ENCODE measurements around the gene PLB1. TPM values are rescaled to one million over a fixed set of nuclear protein-coding genes. Genes with fewer than 3 reads are reported as not detected.

PLB1 gene
- total and polyA plus RNA-seq, 9 of the 15 experiments (the other 6 are each of a cell fraction or from before 2014, with no cell fraction given): 0.01 to 0.09 (median 0.07) TPM; not detected in 2

DNA sequence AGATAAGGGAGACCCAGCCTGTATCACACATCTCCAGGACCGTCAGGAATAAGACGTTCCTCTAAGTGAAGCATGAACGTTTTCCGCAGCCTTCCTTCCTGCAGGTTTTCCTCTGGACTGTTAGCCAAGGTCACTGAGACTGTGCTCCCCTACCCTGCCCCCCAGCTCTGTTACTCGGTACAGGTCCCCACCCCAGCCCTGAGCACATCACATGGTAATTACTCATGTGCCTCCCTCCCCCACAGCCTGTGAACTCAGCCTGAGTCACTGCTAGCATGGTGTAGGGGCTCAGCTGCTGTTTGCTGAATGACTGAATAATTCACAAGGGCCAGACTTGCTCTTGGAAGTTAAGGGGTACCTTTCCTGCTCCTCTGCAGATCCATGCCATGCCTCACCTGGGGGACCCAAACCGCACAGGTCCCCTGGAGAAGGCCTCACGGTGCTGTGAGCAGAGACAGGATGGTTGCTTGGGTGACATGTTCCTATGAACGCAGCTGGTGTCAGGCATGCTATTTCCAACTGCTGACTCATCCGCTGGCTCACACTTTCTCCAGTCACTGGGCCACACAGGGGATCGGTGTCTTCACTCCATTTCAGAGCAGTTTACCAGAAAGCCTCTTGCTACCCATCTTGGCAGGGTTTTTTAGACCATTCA is 88.2 kb downstream of the PLB1 start (continued):
- TF ChIP-seq, protein P1, sequence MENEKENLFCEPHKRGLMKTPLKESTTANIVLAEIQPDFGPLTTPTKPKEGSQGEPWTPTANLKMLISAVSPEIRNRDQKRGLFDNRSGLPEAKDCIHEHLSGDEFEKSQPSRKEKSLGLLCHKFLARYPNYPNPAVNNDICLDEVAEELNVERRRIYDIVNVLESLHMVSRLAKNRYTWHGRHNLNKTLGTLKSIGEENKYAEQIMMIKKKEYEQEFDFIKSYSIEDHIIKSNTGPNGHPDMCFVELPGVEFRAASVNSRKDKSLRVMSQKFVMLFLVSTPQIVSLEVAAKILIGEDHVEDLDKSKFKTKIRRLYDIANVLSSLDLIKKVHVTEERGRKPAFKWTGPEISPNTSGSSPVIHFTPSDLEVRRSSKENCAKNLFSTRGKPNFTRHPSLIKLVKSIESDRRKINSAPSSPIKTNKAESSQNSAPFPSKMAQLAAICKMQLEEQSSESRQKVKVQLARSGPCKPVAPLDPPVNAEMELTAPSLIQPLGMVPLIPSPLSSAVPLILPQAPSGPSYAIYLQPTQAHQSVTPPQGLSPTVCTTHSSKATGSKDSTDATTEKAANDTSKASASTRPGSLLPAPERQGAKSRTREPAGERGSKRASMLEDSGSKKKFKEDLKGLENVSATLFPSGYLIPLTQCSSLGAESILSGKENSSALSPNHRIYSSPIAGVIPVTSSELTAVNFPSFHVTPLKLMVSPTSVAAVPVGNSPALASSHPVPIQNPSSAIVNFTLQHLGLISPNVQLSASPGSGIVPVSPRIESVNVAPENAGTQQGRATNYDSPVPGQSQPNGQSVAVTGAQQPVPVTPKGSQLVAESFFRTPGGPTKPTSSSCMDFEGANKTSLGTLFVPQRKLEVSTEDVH (IDR thresholded peaks at IDR 0.05; ENCODE audit: low read depth, partially characterized antibody): no peak
- TF ChIP-seq RBM25 (IDR thresholded peaks at IDR 0.05; ENCODE audit: low read depth, low read length, severe bottlenecking) (no peak), NR3C1 (CRISPR knock-in tag; IDR thresholded peaks at IDR 0.05) (no peak), ZNF584 (CRISPR knock-in tag; IDR thresholded peaks at IDR 0.05; ENCODE audit: low read depth) (peak; percentile 91), ZKSCAN1 (IDR thresholded peaks at IDR 0.05; ENCODE audit: low read depth, low read length) (no peak), LARP7 (IDR thresholded peaks at IDR 0.05) (no peak), ZNF217 (CRISPR knock-in tag; IDR thresholded peaks at IDR 0.05) (no peak), SNIP1 (IDR thresholded peaks at IDR 0.05; ENCODE audit: low read depth) (no peak), HLTF (IDR thresholded peaks at IDR 0.05) (0 out of 2 replicates have a peak, but pooled peaks have one; percentile 37), RBBP5 (IDR thresholded peaks at IDR 0.05; ENCODE audit: borderline replicate concordance, insufficient read depth, low read length, poor library complexity, severe bottlenecking) (peak; percentile 91), DACH1 (IDR thresholded peaks at IDR 0.05; ENCODE audit: partially characterized antibody) (peak; percentile 92), FUS (optimal IDR thresholded peaks at IDR 0.05; ENCODE audit: low read depth, low read length) (no peak), EZH2 (IDR thresholded peaks at IDR 0.05; ENCODE audit: borderline replicate concordance, low read depth, low read length) (no peak), SLC30A9 (CRISPR knock-in tag; IDR thresholded peaks at IDR 0.05) (no peak), EP300 (IDR thresholded peaks at IDR 0.05; ENCODE audit: low read length) (peak; percentile 84), YBX1 (IDR thresholded peaks at IDR 0.05) (no peak), RUNX1 (IDR thresholded peaks at IDR 0.05; ENCODE audit: low read depth) (no peak), STAT5A (IDR thresholded peaks at IDR 0.05; ENCODE audit: borderline replicate concordance, low read length) (0 out of 2 replicates have a peak, but pooled peaks have one; percentile 12), ZNF75A (CRISPR knock-in tag; IDR thresholded peaks at IDR 0.05) (no peak)
- TF ChIP-seq, protein P2, sequence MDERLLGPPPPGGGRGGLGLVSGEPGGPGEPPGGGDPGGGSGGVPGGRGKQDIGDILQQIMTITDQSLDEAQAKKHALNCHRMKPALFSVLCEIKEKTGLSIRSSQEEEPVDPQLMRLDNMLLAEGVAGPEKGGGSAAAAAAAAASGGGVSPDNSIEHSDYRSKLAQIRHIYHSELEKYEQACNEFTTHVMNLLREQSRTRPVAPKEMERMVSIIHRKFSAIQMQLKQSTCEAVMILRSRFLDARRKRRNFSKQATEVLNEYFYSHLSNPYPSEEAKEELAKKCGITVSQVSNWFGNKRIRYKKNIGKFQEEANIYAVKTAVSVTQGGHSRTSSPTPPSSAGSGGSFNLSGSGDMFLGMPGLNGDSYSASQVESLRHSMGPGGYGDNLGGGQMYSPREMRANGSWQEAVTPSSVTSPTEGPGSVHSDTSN (CRISPR knock-in tag; IDR thresholded peaks at IDR 0.05; ENCODE audit: low read depth): no peak
- TF ChIP-seq, protein P2 (tag; conservative IDR thresholded peaks at IDR 0.05; ENCODE audit: low read depth): peak; percentile 67
- TF ChIP-seq, protein P3, sequence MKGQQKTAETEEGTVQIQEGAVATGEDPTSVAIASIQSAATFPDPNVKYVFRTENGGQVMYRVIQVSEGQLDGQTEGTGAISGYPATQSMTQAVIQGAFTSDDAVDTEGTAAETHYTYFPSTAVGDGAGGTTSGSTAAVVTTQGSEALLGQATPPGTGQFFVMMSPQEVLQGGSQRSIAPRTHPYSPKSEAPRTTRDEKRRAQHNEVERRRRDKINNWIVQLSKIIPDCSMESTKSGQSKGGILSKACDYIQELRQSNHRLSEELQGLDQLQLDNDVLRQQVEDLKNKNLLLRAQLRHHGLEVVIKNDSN (CRISPR knock-in tag; IDR thresholded peaks at IDR 0.05): peak; percentile 78

All from K562 (cell line).